Right lobe of liver (tissue), 6 donors: Measurements from ENCODE around the gene ZNF556. TPM values are rescaled to one million over a fixed set of nuclear protein-coding genes. Genes with fewer than 3 reads are reported as not detected.

Source experiments
- ATAC-seq, 4 donors: fragments of 200-7000 bp; cut with Tn5 transposase; one replicate each; pipeline ENCODE4 v1.9.1; 2020; ENCODE audit warnings: mild to moderate bottlenecking in 4 of 4, moderate library complexity in 4 of 4
- DNase-seq, 3 donors: peaks; one replicate each; pipeline ENCODE4 v3.0.0-alpha.2; 2020
- H3K27ac ChIP-seq, 3 donors: fragments of 200-600 bp; one replicate each; pipeline ENCODE4 v1.8.0; 2022
- H3K27me3 ChIP-seq, 2 donors: fragments of 200-600 bp; one replicate each; pipeline ENCODE4 v1.8.0; 2022
- H3K36me3 ChIP-seq, 4 donors: fragments of 200-600 bp; sonication (generic) in 1 of 4; one replicate each; pipeline versions ENCODE4 v1.5.1 to v1.8.0; 2017 to 2022; ENCODE audit warnings: control low read depth in 1 of 4
- H3K4me1 ChIP-seq, 4 donors: fragments of 200-600 bp; sonication (generic) in 1 of 4; one replicate each; pipeline versions ENCODE4 v1.5.1 to v1.8.0; 2017 to 2022; ENCODE audit warnings: control low read depth in 1 of 4
- H3K4me3 ChIP-seq, 3 donors: fragments of 200-600 bp; one replicate each; pipeline ENCODE4 v1.8.0; 2022
- H3K9me3 ChIP-seq, 4 donors: fragments of 200-600 bp; sonication (generic) in 1 of 4; one replicate each; pipeline versions ENCODE4 v1.5.1 to v1.8.0; 2017 to 2022; ENCODE audit warnings: control low read depth in 1 of 4
- POLR2A ChIP-seq: fragments of 450-650 bp; IDR thresholded peaks from one replicate; pipeline ENCODE4 v1.6.1; 2017; ENCODE audit warnings: antibody characterized with exemption, mild to moderate bottlenecking
- WGBS: methylation state at CpG from one replicate; pipeline ENCODE4 v1.1.6; 2018; ENCODE audit warnings: low coverage, low lambda C conversion rate; ENCODE audit not compliant: insufficient coverage; ENCODE audit errors: missing lambda C conversion rate; 5-methylcytosine and 5-hydroxymethylcytosine counted together
- intact Hi-C, 2 donors: fragments of 100-400 bp; cut with DNase I; formaldehyde crosslinking; loops; one replicate each; pipeline versions ENCODE4 v1.11.2 to v1.14.1; 2022
- total RNA-seq, 6 experiments: library from RNA; depleted of rRNA in 2 of 6; stranded (reverse); fragments of >200 nt in 2 of 6; fragmentation: NEBNext Ultra II Directional in 3 of 6; extraction: Animal tissue kit (Norgen Biotek cat#: 25700) in 3 of 6; gene quantifications; one replicate each; pipeline versions ENCODE4 v1.1.0 to v1.2.4, GENCODE V29; 2016 to 2023
- TF ChIP-seq, protein P1 (sequence below), 4 donors: fragments of 200-600 bp in 3 of 4; fragments of 450-650 bp in 1 of 4; IDR thresholded peaks; one replicate each; pipeline versions ENCODE4 v1.5.1 to v1.8.0; 2016 to 2022; ENCODE audit warnings: antibody characterized with exemption in 4 of 4, mild to moderate bottlenecking in 2 of 4
- donor health status: DM: no; HTN: yes; CAD: no.
- donor health status: DM: no; HTN: no; CAD: no.
- donor health status: DM: no; HTN: no; CAD: no.
- donor health status: DM: no; HTN: yes; CAD: no.
- donor health status: DM: no; HTN: yes; CAD: no.

The ZNF556 gene
- total RNA-seq, 6 experiments from 2014 or later: not detected

GRCh38 chr19:2922987-2923386 lies 55.9 kb downstream of the ZNF556 start:
- H3K4me3 ChIP-seq: no peak overlapping the region
- H3K36me3 ChIP-seq: peaks cover 0 to 5% (median 2%) of the 10 kb centered on the region in 4 donors
- WGBS: 16% methylated on average over 4 of the region's 5 CpGs
- ATAC-seq: peak in 3 of 4 donors; percentile 70 to 78 (median 72)
- H3K4me1 ChIP-seq: peaks cover 0 to 8% (median 0%) of the 10 kb centered on the region in 4 donors
- TF ChIP-seq, protein P1, sequence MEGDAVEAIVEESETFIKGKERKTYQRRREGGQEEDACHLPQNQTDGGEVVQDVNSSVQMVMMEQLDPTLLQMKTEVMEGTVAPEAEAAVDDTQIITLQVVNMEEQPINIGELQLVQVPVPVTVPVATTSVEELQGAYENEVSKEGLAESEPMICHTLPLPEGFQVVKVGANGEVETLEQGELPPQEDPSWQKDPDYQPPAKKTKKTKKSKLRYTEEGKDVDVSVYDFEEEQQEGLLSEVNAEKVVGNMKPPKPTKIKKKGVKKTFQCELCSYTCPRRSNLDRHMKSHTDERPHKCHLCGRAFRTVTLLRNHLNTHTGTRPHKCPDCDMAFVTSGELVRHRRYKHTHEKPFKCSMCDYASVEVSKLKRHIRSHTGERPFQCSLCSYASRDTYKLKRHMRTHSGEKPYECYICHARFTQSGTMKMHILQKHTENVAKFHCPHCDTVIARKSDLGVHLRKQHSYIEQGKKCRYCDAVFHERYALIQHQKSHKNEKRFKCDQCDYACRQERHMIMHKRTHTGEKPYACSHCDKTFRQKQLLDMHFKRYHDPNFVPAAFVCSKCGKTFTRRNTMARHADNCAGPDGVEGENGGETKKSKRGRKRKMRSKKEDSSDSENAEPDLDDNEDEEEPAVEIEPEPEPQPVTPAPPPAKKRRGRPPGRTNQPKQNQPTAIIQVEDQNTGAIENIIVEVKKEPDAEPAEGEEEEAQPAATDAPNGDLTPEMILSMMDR (IDR thresholded peaks at IDR 0.05): peak in 1 of 4 donors; percentile 22
- TF ChIP-seq POLR2A: no peak
- no peaks in the 10 kb centered on the region for H3K27me3 ChIP-seq
- no peak overlapping the region for H3K27ac ChIP-seq
- H3K9me3 ChIP-seq: peaks cover 0 to 4% (median 0%) of the 10 kb centered on the region in 4 donors
- intact Hi-C loops: no loop called here
- DNase-seq: no peak

DNA sequence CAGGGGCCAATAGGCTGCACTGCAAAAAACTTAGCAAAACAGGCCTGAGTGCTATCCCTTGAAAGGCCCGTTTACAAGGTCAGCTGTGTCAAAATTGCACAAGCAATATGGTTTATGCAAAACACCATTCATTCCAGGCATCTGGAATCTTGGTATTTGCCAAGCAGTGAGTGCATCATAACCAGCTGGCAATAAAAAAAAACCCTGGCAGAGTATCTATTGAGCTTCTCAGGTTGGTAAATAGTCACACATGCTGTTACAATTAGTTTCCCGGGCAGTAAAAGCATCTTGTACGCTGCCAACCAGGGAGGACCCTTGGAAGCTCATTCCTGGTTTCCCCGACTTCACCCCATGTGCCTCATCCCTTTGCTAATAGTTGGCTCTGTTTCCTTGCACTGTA lies 56.4 kb downstream of the ZNF556 start:
- Histone ChIP-seq H3K9me3 (no peaks in the 10 kb centered on the region), H3K4me3 (no peak overlapping the region), H3K36me3 (peaks cover 0 to 3% (median under 1%) of the 10 kb centered on the region in 4 donors), H3K27me3 (no peaks in the 10 kb centered on the region), H3K27ac (no peak overlapping the region), H3K4me1 (peaks cover 0 to 8% (median 0%) of the 10 kb centered on the region in 4 donors)
- TF ChIP-seq, protein P1 (IDR thresholded peaks at IDR 0.05): no peak
- no peak for TF ChIP-seq POLR2A
- peak in 2 of 4 donors; percentile 21 to 68 for ATAC-seq
- 32% methylated on average over 4 of the region's 4 CpGs for WGBS
- DNase-seq: no peak
- intact Hi-C loops: no loop called here

- Histone ChIP-seq H3K9me3 (no peaks in the 10 kb centered on the region), H3K27ac (no peak overlapping the region), H3K4me1 (peaks cover 0 to 8% (median 0%) of the 10 kb centered on the region in 4 donors), H3K27me3 (no peaks in the 10 kb centered on the region), H3K36me3 (no peaks in the 10 kb centered on the region), H3K4me3 (no peak overlapping the region)
- ATAC-seq (peak in 1 of 4 donors; percentile 38), DNase-seq (no peak)
- intact Hi-C loops: no loop called here
- TF ChIP-seq, protein P1 (IDR thresholded peaks at IDR 0.05): no peak
- no peak for TF ChIP-seq POLR2A
- 100% methylated on average over 14 of the region's 53 CpGs for WGBS
Measured at GRCh38 chr19:2926341-2927031, 59.4 kb downstream of the ZNF556 start.

- Histone ChIP-seq H3K27me3 (no peaks in the 10 kb centered on the region), H3K27ac (no peak overlapping the region), H3K4me1 (peaks cover 0 to 8% (median 0%) of the 10 kb centered on the region in 4 donors), H3K36me3 (no peaks in the 10 kb centered on the region), H3K4me3 (no peak overlapping the region), H3K9me3 (peaks cover 0 to under 1% (median 0%) of the 10 kb centered on the region in 4 donors)
- 93% methylated on average over 5 of the region's 18 CpGs for WGBS
- intact Hi-C loops: no loop called here
- ATAC-seq (no peak), DNase-seq (no peak)
- TF ChIP-seq, protein P1 (IDR thresholded peaks at IDR 0.05): no peak
- no peak for TF ChIP-seq POLR2A
Measured at GRCh38 chr19:2927032-2927430, 59.9 kb downstream of the ZNF556 start.

Other genes with a start within 250 kb of the ZNF556 start
- 1 to 10 TPM; 1.3 to 3.7 (median 2.3) TPM for gene GNG7, start 164.6 kb upstream of the ZNF556 start, total RNA-seq
- gene DIRAS1, start 146.0 kb upstream of the ZNF556 start, total RNA-seq: 1 to 10 TPM in 1 of 6 experiments, under 1 TPM in 1, not detected in 4; 0.19 to 1.6 TPM
- gene SLC39A3, start 127.3 kb upstream of the ZNF556 start, total RNA-seq: 10 to 100 TPM; 13.5 to 29.5 (median 19.6) TPM
- 10 to 100 TPM; 21.5 to 41.7 (median 23.7) TPM for gene SGTA, start 84.1 kb upstream of the ZNF556 start, total RNA-seq
- 10 to 100 TPM; 25.5 to 61.8 (median 33.0) TPM for gene THOP1, start 81.8 kb upstream of the ZNF556 start, total RNA-seq
- 1 to 10 TPM; 1.4 to 2.5 (median 1.9) TPM for gene ZNF554, start 47.5 kb upstream of the ZNF556 start, total RNA-seq
- gene ZNF555, start 25.9 kb upstream of the ZNF556 start, total RNA-seq: 1 to 10 TPM in 5 of 6 experiments, under 1 TPM in 1; 0.87 to 2.6 (median 2.1) TPM
- 1 to 10 TPM in 5 of 6 experiments, under 1 TPM in 1; 0.98 to 2.9 (median 1.7) TPM for gene ZNF57, start 33.6 kb downstream of the ZNF556 start, total RNA-seq
- 1 to 10 TPM; 1.1 to 1.5 (median 1.3) TPM for gene ZNF77, start 77.6 kb downstream of the ZNF556 start, total RNA-seq
- 1 to 10 TPM; 2.3 to 8.9 (median 4.6) TPM for gene TLE6, start 110.2 kb downstream of the ZNF556 start, total RNA-seq
- gene TLE2, start 161.9 kb downstream of the ZNF556 start, total RNA-seq: 10 to 100 TPM in 2 of 6 experiments, 1 to 10 TPM in 4; 6.1 to 20.6 (median 9.3) TPM
- 100 to 1,000 TPM; 119 to 198 (median 152) TPM for gene TLE5, start 195.2 kb downstream of the ZNF556 start, total RNA-seq
- gene GNA11, start 227.0 kb downstream of the ZNF556 start, total RNA-seq: 10 to 100 TPM; 19.5 to 28.0 (median 22.4) TPM